NCI-H2227 treated with DMSO at 0.1 percent for 48 hours (cell line): ENCODE results near the gene ACTR10.
"Not testable (repeated sequence)": the region's sequence is repeated elsewhere in the genome, so short reads cannot be mapped to it uniquely, and the experiment has no call there.

Experiments used
- DNase-seq: peaks from one replicate; lab custom pipeline; 2025; lab: John Stamatoyannopoulos, UW

Gene ACTR10

GRCh38 chr14:58216544-58216943 is 16.6 kb downstream of the ACTR10 start:
- no peak for DNase-seq

DNA sequence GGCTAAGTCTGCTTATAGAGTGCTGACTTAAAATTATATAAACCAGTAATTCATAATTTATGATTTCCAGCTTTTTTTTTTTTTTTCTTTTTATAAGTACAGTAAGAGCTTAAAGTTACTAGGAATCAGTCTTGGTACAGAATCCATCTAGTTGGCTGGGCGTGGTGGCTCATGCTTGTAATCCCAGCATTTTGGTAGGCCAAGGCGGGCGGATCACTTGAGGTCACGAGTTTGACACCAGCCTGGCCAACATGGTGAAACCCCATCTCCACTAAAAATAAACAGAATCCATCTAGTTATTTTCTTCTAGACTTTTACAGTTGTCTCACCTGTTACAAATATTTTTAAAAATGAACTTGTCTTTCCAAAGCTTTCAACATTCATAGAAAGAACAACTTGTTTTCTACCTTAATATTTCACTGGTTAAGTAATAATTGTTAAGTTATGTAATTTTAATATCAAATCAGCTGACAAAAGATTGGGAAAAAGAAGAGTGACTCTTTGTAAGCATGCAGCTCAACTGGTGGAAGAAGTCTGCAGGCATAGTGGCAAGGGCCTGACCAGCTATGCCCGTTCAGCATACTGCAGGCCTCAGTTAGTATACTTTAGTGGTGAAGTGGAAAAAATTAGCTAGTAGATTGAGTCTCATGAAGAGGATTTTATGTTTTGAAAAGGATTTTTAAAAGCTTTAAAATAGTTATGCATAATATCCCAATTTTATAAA is 27.3 kb downstream of the ACTR10 start:
- DNase-seq: no peak

GRCh38 chr14:58238252-58239243 is 38.6 kb downstream of the ACTR10 start:
- DNase-seq: peak; percentile 31

DNA sequence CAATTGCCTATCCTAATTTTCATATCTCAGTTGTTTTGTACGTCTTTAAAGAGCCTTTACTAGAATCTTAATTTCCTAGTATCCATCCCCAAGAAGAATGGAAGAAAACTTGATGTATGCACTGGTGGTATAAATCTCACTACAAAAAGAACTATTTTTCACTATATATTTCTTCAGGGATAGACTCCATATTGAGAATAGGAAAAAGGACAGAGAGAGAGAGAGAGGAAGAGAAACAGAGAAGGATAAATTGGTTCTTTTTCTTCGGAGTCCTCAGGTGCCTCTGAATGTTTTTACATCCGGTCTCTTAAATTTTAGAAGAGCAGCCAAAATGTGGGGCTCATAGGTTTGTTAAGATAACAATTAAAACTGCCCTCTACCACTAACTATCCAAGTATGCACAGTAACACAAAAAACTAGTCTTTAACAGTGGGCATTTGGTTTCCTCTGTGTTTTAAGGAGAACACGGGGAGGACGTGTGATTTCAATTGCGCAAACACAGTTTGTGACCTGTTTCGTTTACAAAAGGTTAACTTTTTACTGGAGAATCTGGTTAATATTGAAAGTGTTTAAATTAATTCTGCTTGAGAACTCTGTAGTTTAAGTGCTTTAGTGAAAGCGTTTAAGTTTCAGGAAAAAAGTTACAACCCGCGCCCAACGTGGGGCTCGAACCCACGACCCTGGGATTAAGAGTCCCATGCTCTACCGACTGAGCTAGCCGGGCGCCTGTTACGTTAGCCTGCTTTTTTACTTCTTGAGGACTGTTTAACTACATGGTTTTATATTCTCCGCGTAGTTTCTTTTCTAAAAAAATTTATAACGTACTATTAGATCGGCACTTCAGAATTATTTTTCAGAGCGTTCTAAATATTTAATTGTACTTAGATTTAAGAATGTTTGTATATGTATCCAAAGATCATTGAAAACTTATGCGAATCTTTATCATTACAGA is 39.6 kb downstream of the ACTR10 start:
- peak; percentile 82 for DNase-seq

- no peak for DNase-seq
Observed at GRCh38 chr14:58243790-58244555, 44.0 kb downstream of the ACTR10 start.

DNA sequence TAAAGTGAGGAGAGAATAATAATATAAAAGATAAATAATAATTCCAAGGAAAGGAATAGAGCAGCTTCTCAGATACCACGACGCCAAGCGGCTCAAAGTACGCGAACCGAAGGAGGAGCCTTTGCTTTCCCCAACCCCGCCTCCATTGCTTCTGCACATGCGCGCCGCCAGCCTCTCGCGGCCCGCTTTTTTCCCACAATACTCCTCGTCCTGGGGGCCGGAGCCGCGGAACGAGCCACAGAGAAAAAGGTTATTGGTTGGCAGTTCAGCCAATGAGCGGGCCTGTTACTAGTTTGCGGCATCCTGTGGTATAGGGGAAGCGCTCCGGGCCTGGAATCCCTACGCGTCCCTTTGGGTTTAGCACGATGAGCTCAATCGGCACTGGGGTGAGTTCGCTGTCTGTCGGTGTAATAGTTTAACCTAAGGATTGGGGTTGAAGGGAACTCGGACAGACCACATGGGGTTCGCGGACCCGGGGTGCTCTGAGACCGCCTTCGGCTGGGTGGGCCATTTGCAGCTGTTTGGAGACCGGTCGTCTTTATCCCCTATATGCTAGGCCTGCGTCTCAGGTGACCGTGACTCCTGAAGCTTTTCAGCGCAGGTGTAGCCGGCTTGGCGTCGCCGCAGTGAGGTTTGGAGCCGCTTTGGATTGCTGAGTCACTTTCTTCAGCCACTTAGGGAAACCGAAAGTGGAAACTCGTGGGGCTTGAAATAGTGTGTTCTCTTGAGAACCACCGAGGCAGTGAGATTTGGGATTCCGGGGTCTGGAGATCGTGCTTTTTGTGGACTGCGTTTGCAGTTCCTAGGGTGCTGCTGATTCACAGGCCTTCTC is 44.8 kb downstream of the ACTR10 start, which contains the start of gene PSMA3:
Gene PSMA3, plus strand, starts transcription at position 288 of the 832 bp plus-strand sequence. Its CDS starts 78 bp downstream, at position 366.
- peak; percentile 98 for DNase-seq

- no peak for DNase-seq
Observed at GRCh38 chr14:58245562-58245961, 45.6 kb downstream of the ACTR10 start.

DNA sequence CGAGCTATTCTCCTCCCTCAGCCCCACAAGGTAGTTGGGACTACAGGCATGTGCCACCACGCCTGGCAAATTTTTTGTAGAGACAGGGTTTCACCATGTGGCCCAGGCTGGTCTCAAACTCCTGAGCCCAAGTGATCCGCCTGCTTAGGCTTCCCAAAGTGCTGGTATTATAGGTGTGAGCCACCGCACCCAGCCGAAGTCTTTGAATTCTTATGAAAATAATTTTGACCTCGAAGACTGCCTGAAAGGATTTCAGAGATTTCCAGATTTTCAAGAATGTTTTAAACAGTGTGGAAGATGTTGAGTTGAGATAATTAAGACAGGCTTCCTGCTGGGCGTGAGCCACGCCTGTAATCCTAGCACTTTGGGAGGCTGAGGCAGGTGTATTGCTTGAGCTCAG is 49.7 kb downstream of the ACTR10 start:
- no peak for DNase-seq

GRCh38 chr14:58258156-58258555 is 58.2 kb downstream of the ACTR10 start:
- DNase-seq: no peak

DNA sequence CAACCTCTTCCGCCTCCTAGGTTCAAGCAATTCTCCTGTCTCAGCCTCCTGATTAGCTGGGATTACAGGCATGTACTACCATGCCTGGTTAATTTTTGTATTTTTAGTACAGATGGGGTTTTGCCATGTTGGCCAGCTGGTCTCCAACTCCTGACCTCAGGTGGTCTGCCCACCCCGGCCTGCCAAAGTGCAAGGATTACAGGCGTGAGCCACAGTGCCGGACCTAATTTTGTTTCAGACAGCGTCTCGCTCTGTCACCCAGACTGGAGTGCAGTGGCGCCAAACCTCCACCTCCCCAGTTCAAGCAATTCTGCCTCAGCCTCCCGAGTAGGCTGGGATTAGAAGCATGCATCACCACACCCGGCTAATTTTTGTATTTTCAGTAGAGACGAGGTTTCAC is 62.1 kb downstream of the ACTR10 start:
- not testable (repeated sequence) for DNase-seq

- DNase-seq: no peak
Observed at GRCh38 chr14:58265401-58265800, 65.5 kb downstream of the ACTR10 start.

DNA sequence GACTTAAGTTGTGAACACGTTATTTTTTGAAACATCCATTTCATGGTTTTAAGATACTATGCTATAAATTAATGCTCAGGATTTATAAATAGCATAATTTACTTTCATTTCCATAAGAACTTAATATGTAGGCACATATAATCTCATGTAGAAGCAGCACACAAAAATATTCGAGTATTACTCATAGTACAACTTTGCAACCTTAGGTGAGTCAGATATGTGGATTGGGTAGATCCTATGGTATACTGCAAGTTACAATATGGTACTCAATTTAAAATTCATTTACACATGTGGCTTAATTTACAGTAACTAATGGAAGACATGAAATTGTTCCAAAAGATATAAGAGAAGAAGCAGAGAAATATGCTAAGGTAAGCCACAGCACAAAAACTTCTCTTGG is 70.7 kb downstream of the ACTR10 start:
- DNase-seq: no peak

DNA sequence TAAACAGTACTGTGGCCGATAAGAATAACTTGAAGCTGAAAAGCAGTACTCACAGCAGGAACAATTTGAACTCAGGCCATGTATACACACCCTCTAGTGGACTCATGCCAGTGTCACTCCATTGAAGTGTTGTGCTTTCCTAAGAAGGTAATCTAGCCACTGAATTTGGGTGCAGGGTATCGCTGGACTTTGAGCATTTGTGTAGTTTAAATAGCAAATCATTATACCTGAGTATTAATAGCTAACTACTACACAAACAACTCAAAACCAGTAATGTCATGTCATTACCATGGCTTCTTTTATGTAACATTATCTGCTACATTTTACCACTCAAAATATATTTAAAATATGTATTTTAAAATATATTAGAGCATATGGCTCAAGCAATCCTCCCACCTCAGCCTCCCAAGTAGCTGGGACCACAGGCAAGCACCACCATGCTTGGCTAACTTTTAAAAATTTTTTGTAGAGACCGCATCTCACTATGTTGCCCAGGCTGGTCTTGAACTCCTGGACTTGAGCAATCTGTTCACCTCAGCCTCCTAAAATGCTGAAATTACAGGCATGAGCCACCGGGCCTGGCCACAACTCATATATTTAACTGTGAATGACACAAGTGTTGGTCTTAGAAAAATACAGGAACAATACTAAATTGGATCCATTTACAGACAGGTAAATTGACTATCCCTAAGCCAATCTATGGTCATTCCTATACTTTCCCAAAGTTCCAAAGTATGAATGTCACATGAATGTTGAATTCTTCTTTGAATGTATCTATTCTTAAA is 72.8 kb downstream of the ACTR10 start:
- DNase-seq: no peak

- DNase-seq: no peak
Observed at GRCh38 chr14:58274881-58275280, 74.9 kb downstream of the ACTR10 start.

DNA sequence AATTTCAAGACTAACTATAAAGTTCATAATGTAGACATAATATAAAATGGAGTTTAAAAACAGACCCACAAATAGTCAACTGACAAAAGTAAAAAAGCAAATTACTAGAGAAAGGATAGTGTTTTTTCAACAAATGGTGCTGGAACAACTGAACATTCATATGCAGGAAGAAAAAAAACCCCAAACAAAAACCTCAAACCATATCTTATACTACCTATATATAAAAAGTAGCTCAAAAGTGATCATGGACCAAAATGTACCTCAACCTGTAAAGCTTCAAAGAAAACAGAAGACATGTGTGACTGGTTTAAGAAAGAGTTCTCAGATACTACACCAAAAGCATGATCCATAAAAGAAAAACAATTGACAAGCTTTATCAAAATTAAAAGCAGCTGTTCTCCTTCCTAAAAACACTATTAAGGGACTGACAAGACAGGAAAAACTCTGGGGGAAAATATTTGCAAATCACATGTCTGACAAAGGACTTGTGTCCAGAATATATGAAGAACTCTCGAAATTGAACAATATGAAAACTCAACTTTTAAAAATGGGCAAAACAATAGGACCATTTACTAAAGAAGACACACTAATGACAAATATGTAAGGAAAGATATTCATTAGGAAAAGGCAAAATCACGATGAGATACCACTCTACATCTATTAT is 75.7 kb downstream of the ACTR10 start:
- no peak for DNase-seq

DNA sequence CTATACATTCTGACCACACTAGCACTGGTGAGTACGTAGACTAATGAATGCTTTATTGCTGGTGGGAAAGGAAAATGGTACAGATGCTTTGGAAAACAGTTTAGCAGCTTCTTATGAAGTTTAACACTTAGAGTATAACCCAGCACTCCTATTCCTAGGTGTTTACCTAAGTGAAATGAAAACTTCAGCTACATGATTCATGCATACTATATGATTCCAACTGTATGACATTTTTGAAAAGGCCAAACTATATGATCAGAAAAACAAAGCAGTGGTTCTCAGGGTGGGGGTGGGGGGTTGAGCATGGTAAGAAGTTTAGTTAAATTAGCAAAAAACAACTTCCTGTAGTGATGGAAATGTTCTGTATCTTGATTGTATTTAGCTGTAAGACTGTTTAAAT is 76.3 kb downstream of the ACTR10 start:
- no peak for DNase-seq

DNA sequence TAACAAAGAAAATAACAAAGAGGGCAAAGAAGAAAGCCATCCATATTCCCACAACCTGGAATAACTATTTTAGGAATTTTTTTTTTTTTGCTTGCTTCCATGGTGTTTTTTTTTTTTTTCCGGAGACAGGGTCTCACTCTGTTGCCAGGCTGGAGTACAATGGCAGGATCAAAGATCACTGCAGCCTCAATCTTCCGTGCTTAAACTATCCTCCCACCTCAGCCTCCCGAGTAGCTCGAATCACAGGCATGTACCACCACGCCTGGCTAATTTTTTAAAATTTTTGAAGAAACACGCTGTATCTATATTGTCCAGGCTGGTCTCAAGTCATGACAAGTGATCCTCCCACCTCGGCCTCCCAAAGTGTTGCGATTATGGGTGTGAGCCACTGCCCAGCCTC is 78.2 kb downstream of the ACTR10 start:
- no peak for DNase-seq

DNA sequence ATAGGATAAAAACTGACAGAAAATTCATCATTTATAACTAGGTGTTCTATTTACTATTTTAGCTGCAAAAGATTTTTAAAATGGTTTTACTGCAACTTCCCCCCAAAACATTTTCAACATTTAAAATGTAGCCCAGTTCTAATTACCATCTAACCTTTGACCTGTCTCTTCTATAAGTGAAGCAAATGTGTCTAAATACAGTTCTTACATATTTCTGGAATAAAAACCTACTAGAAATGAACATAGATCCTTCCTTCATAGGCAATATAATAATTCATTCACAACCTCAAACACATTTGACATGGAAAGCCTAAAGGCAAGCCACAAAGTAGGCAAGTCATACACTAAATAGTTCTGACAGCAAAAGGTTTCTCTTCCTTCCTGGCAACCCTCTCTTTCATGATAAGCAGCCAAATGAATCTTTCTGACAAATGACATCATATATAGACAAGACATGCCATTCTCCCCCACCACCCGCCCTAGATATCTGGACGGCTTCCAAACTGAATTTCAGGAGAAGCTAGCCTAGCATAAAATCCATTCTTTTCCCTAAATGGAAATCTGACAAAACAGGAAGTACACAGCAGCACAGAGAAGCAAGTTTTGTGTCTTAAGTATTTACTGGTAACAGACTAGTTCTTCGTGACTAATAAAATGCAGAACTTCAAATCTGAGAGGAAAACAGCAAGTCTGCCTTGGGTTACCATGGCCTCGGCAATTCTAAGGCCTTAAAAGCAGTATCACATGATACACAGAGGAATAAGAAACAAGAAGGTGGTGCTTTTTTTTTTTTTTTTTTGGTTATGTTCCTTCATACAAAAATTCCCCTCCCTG is 81.2 kb downstream of the ACTR10 start:
- DNase-seq: no peak
